Measurements from ENCODE around the gene ZNF385B. TPM values are rescaled to one million over a fixed set of nuclear protein-coding genes. Genes with fewer than 3 reads are reported as not detected.

ZNF385B gene
- total and polyA plus RNA-seq, 2 donors (not counting 1 experiment from before 2014, with no cell fraction given): not detected

- intact Hi-C loops (cut with micrococcal nuclease): no loop called here
- H4K20me1 ChIP-seq (ENCODE audit: control insufficient read depth, insufficient read depth, low read length, poor library complexity, severe bottlenecking): no peaks in the 10 kb centered on the region
- H3K9me3 ChIP-seq (ENCODE audit: control extremely low read depth in 1 of 3, control insufficient read depth in 2 of 3, insufficient read depth in 1 of 3, low read length in 2 of 3): peaks cover 2 to 3% (median 3%) of the 10 kb centered on the region in 3 donors
- no CpG with 5 or more reads among the region's 2 CpGs for WGBS (ENCODE audit: insufficient coverage)
- ATAC-seq (ENCODE audit: low read depth) (no peak), DNase-seq (no peak)
- H3K27ac ChIP-seq (ENCODE audit: low read length in 2 of 2): no peak overlapping the region
- no peaks in the 10 kb centered on the region for H3K4me1 ChIP-seq (ENCODE audit: control insufficient read depth in 2 of 2, insufficient read depth in 2 of 2, low read length in 2 of 2)
- Mint-ChIP-seq H3K4me1 (no peaks in the 10 kb centered on the region), H3K9me3 (ENCODE audit: insufficient read depth) (peaks cover 6% of the 10 kb centered on the region), H3K27me3 (peaks cover 21% of the 10 kb centered on the region), H3K27ac (no peak overlapping the region), H3K4me3 (no peak overlapping the region)
- no peak overlapping the region for H2AFZ ChIP-seq (ENCODE audit: insufficient read depth, low read depth, low read length, poor library complexity, severe bottlenecking)
- H3K27me3 ChIP-seq (replicated peaks in 1 of 4; ENCODE audit: control extremely low read depth in 1 of 4, control insufficient read depth in 3 of 4, insufficient read depth in 4 of 4, low read length in 3 of 4): peaks cover 0 to 2% (median 0%) of the 10 kb centered on the region in 4 experiments
- TF ChIP-seq EZH2 (IDR thresholded peaks at IDR 0.05; ENCODE audit: borderline replicate concordance, insufficient read depth, low read depth, low read length, poor library complexity, severe bottlenecking): no peak
- TF ChIP-seq CTCF (IDR thresholded peaks at IDR 0.05): no peak
- CTCF ChIA-PET: no interaction called here
- H3K9ac ChIP-seq (ENCODE audit: low read length): no peak overlapping the region
- POLR2A ChIA-PET: no interaction called here
- H3K36me3 ChIP-seq (replicated peaks in 1 of 2; ENCODE audit: control extremely low read depth in 1 of 2, control insufficient read depth in 1 of 2, extremely low read depth in 1 of 2, insufficient read depth in 2 of 2, low read length in 1 of 2): no peaks in the 10 kb centered on the region
- H3K4me3 ChIP-seq (ENCODE audit: control extremely low read depth in 1 of 5, extremely low read depth in 1 of 5, insufficient read depth in 1 of 5, low read depth in 2 of 5, low read length in 4 of 5): no peak overlapping the region
- no peaks in the 10 kb centered on the region for H3K79me2 ChIP-seq (ENCODE audit: control insufficient read depth, insufficient read depth, low read length)
- H3K4me2 ChIP-seq (replicated peaks; ENCODE audit: low read depth, low read length, poor library complexity, severe bottlenecking): no peak overlapping the region
These were observed 95.7 kb downstream of the ZNF385B start for GRCh38 chr2:179765666-179766065.

- TF ChIP-seq CTCF (IDR thresholded peaks at IDR 0.05) (no peak), EZH2 (IDR thresholded peaks at IDR 0.05; ENCODE audit: borderline replicate concordance, insufficient read depth, low read depth, low read length, poor library complexity, severe bottlenecking) (no peak)
- intact Hi-C loops (cut with micrococcal nuclease): no loop called here
These were observed 96.7 kb downstream of the ZNF385B start for GRCh38 chr2:179764710-179765109.

More at GRCh38 chr2:179764710-179765109, 96.7 kb downstream of the ZNF385B start:
- no CpG with 5 or more reads among the region's 1 CpG for WGBS (ENCODE audit: insufficient coverage)
- Mint-ChIP-seq H3K27ac (no peak overlapping the region), H3K27me3 (peaks cover 21% of the 10 kb centered on the region), H3K4me3 (no peak overlapping the region), H3K9me3 (ENCODE audit: insufficient read depth) (peaks cover 6% of the 10 kb centered on the region), H3K4me1 (no peaks in the 10 kb centered on the region)
- no peak overlapping the region for H3K4me3 ChIP-seq (ENCODE audit: control extremely low read depth in 1 of 5, extremely low read depth in 1 of 5, insufficient read depth in 1 of 5, low read depth in 2 of 5, low read length in 4 of 5)
- peaks cover 2 to 3% (median 3%) of the 10 kb centered on the region in 3 donors for H3K9me3 ChIP-seq (ENCODE audit: control extremely low read depth in 1 of 3, control insufficient read depth in 2 of 3, insufficient read depth in 1 of 3, low read length in 2 of 3)
- no peak overlapping the region for H3K4me2 ChIP-seq (replicated peaks; ENCODE audit: low read depth, low read length, poor library complexity, severe bottlenecking)
- no peaks in the 10 kb centered on the region for H3K4me1 ChIP-seq (ENCODE audit: control insufficient read depth in 2 of 2, insufficient read depth in 2 of 2, low read length in 2 of 2)
- H3K36me3 ChIP-seq (replicated peaks in 1 of 2; ENCODE audit: control extremely low read depth in 1 of 2, control insufficient read depth in 1 of 2, extremely low read depth in 1 of 2, insufficient read depth in 2 of 2, low read length in 1 of 2): no peaks in the 10 kb centered on the region
- no peak overlapping the region for H2AFZ ChIP-seq (ENCODE audit: insufficient read depth, low read depth, low read length, poor library complexity, severe bottlenecking)
- H3K27me3 ChIP-seq (replicated peaks in 1 of 4; ENCODE audit: control extremely low read depth in 1 of 4, control insufficient read depth in 3 of 4, insufficient read depth in 4 of 4, low read length in 3 of 4): peaks cover 0 to 2% (median 0%) of the 10 kb centered on the region in 4 experiments
- no peaks in the 10 kb centered on the region for H3K79me2 ChIP-seq (ENCODE audit: control insufficient read depth, insufficient read depth, low read length)
- ATAC-seq (ENCODE audit: low read depth) (no peak), DNase-seq (no peak)
- ChIA-PET POLR2A (no interaction called here), CTCF (no interaction called here)
- no peaks in the 10 kb centered on the region for H4K20me1 ChIP-seq (ENCODE audit: control insufficient read depth, insufficient read depth, low read length, poor library complexity, severe bottlenecking)
- H3K9ac ChIP-seq (ENCODE audit: low read length): no peak overlapping the region
- no peak overlapping the region for H3K27ac ChIP-seq (ENCODE audit: low read length in 2 of 2)

Data from B cell (primary cell).